OCI-LY1 (cell line): ENCODE data around the gene RLN2.
A peak's percentile ranks its signal among the peaks of the same experiment; 100 is the strongest.
"Not testable (repeated sequence)": the region's sequence is repeated elsewhere in the genome, so short reads cannot be mapped to it uniquely, and the experiment has no call there.

Source experiments
- H2AFZ ChIP-seq: fragments of 200-600 bp; sonication (generic), shearing (Covaris generic); 2 replicates; pipeline ENCODE4 v1.6.0; 2014; ENCODE audit warnings: antibody characterized with exemption, mild to moderate bottlenecking, low read length
- H3F3A ChIP-seq: fragments of 200-600 bp; sonication (generic), shearing (Covaris generic); 2 replicates; pipeline ENCODE4 v1.6.0; 2014; ENCODE audit warnings: mild to moderate bottlenecking, antibody characterized with exemption, low read length, moderate library complexity; ENCODE audit not compliant: insufficient read depth
- H3K27ac ChIP-seq: fragments of 200-600 bp; sonication (generic); 2 replicates; pipeline ENCODE4 v1.5.1; 2014; ENCODE audit warnings: low read length, mixed run types, mild to moderate bottlenecking, low read depth; ENCODE audit not compliant: poor library complexity, severe bottlenecking
- H3K27me3 ChIP-seq: fragments of 200-600 bp; sonication (generic); 2 replicates; pipeline ENCODE4 v1.6.0; 2014; ENCODE audit warnings: antibody characterized with exemption, mild to moderate bottlenecking, low read length, moderate library complexity; ENCODE audit not compliant: insufficient read depth
- H3K36me3 ChIP-seq: fragments of 200-600 bp; sonication (generic); 2 replicates; pipeline ENCODE4 v1.6.1; 2014; ENCODE audit warnings: mild to moderate bottlenecking, antibody characterized with exemption, low read length, moderate library complexity, mixed read lengths; ENCODE audit not compliant: insufficient read depth
- H3K4me1 ChIP-seq: fragments of 200-600 bp; sonication (generic); 2 replicates; pipeline ENCODE4 v1.5.1; 2014; ENCODE audit warnings: mild to moderate bottlenecking, low read length, moderate library complexity; ENCODE audit not compliant: insufficient read depth, severe bottlenecking
- H3K4me2 ChIP-seq: fragments of 200-600 bp; sonication (generic), shearing (Covaris generic); 2 replicates; pipeline ENCODE4 v1.6.1; 2014; ENCODE audit warnings: low read length
- H3K4me3 ChIP-seq: fragments of 200-600 bp; sonication (generic); 2 replicates; pipeline ENCODE4 v1.5.1; 2014; ENCODE audit warnings: low read length, low read depth, mild to moderate bottlenecking, mixed read lengths; ENCODE audit not compliant: poor library complexity, severe bottlenecking
- H3K79me2 ChIP-seq: fragments of 200-600 bp; shearing (Covaris generic); 2 replicates; pipeline ENCODE4 v1.6.1; 2016; ENCODE audit warnings: mixed run types, low read length, mixed read lengths; ENCODE audit not compliant: insufficient read depth
- H3K9ac ChIP-seq: fragments of 200-600 bp; sonication (generic), shearing (Covaris generic); 2 replicates; pipeline ENCODE4 v1.6.1; 2014; ENCODE audit warnings: mild to moderate bottlenecking, low read length, mixed read lengths
- H3K9me2 ChIP-seq: fragments of 200-600 bp; sonication (generic), shearing (Covaris generic); 2 replicates; pipeline ENCODE4 v1.6.1; 2014; ENCODE audit warnings: low read depth, mild to moderate bottlenecking, low read length, mixed read lengths
- H3K9me3 ChIP-seq: fragments of 200-600 bp; shearing (Covaris generic); 2 replicates; pipeline ENCODE4 v1.6.1; 2014; ENCODE audit warnings: low read length, mixed read lengths
- H4K20me1 ChIP-seq: fragments of 200-600 bp; sonication (generic), shearing (Covaris generic); 2 replicates; pipeline ENCODE4 v1.6.0; 2016; ENCODE audit warnings: mild to moderate bottlenecking, low read length; ENCODE audit not compliant: insufficient read depth
- CTCF ChIP-seq: fragments of 200-600 bp; sonication (generic), shearing (Covaris generic); IDR thresholded peaks from 2 replicates; pipeline ENCODE4 v1.5.1; 2017; ENCODE audit warnings: mild to moderate bottlenecking, antibody characterized with exemption, low read length, moderate library complexity, mixed read lengths
- EZH2 ChIP-seq: fragments of 200-600 bp; sonication (generic), shearing (Covaris generic); IDR thresholded peaks from 2 replicates; pipeline ENCODE4 v1.8.0; 2017; ENCODE audit warnings: borderline replicate concordance, mixed run types, mild to moderate bottlenecking, antibody characterized with exemption, low read length, moderate library complexity, mixed read lengths

RLN2 gene

GRCh38 chr9:5321058-5321457 lies 16.5 kb upstream of the RLN2 start:
- Histone ChIP-seq H3K4me1 (no peaks in the 10 kb centered on the region), H3K36me3 (no peaks in the 10 kb centered on the region)

DNA sequence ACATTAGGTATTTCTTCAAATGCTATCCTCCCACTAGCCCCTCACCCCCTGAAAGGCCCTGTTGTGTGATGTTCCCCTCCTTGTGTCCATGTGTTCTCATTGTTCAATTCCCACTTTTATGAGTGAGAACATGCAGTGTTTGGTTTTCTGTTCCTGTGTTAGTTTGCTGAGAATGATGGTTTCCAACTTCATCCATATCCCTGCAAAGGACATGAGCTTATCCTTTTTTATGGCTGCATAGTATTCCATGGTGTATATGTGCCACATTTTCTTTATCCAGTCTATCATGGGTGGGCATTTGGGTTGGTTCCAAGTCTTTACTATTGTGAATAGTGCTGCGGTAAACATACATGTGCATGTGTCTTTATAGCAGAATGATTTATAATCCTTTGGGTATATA lies 11.9 kb upstream of the RLN2 start:
- H3K9me3 ChIP-seq = peaks cover 12% of the 10 kb centered on the region
- H3K9ac ChIP-seq, H3K27me3 ChIP-seq, H4K20me1 ChIP-seq, H3F3A ChIP-seq, H3K4me1 ChIP-seq, H3K9me2 ChIP-seq, H3K79me2 ChIP-seq, H2AFZ ChIP-seq, H3K4me3 ChIP-seq, H3K36me3 ChIP-seq, H3K27ac ChIP-seq, H3K4me2 ChIP-seq: not testable (repeated sequence)

More at GRCh38 chr9:5321058-5321457, 16.5 kb upstream of the RLN2 start:
- Histone ChIP-seq H4K20me1 (no peaks in the 10 kb centered on the region), H3K9me2 (no peaks in the 10 kb centered on the region), H3K9me3 (no peaks in the 10 kb centered on the region), H3K79me2 (no peaks in the 10 kb centered on the region), H3K9ac (no peak overlapping the region), H3K27ac (no peak overlapping the region), H3K4me3 (no peak overlapping the region), H3K4me2 (no peak overlapping the region), H3K27me3 (no peaks in the 10 kb centered on the region), H2AFZ (no peak overlapping the region), H3F3A (no peaks in the 10 kb centered on the region)
- TF ChIP-seq EZH2 (no peak), CTCF (peak; percentile 37; the same call in 1 of the 2 replicates)

GRCh38 chr9:5315187-5315923 lies 10.8 kb upstream of the RLN2 start:
- Histone ChIP-seq H3K9ac (no peak overlapping the region), H3K27ac (no peak overlapping the region), H3K4me2 (no peak overlapping the region), H3K27me3 (no peaks in the 10 kb centered on the region), H4K20me1 (no peaks in the 10 kb centered on the region), H3F3A (no peaks in the 10 kb centered on the region), H3K4me3 (no peak overlapping the region), H3K9me2 (no peaks in the 10 kb centered on the region), H3K36me3 (no peaks in the 10 kb centered on the region; the same call in 1 of the 2 replicates), H3K79me2 (no peaks in the 10 kb centered on the region), H3K4me1 (no peaks in the 10 kb centered on the region), H2AFZ (no peak overlapping the region), H3K9me3 (peaks cover 12% of the 10 kb centered on the region)
- TF ChIP-seq CTCF = no peak
- TF ChIP-seq EZH2 = no peak

DNA sequence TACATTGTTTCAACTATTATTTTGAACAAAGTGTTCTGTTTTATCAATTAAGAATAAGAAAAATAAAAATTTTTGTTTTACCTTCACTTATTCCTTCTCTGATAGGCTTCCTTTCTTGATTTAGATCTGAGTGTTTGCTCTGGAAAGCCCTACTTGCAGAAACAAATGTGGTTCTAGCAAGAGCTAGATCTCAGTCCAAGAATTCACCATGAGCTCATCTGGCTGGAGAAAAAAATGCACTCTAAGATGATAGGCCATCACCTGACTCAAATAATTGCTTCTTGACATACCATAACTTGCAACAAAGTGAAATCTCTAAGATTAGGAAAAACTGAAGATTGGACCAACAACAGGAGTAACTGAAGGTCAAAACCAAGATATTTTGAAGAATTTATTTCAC lies 6.3 kb upstream of the RLN2 start:
- H3K4me2 ChIP-seq = no peak overlapping the region
- no peak overlapping the region for H3K27ac ChIP-seq
- no peaks in the 10 kb centered on the region for H3K79me2 ChIP-seq
- H2AFZ ChIP-seq = no peak overlapping the region
- no peaks in the 10 kb centered on the region for H3K9me2 ChIP-seq
- no peak overlapping the region for H3K9ac ChIP-seq
- no peaks in the 10 kb centered on the region for H3F3A ChIP-seq
- H3K4me1 ChIP-seq = no peaks in the 10 kb centered on the region
- peaks cover 12% of the 10 kb centered on the region for H3K9me3 ChIP-seq
- H3K36me3 ChIP-seq = no peaks in the 10 kb centered on the region; the same call in 1 of the 2 replicates
- H4K20me1 ChIP-seq = no peaks in the 10 kb centered on the region
- TF ChIP-seq EZH2 (no peak), CTCF (no peak)
- H3K27me3 ChIP-seq = no peaks in the 10 kb centered on the region
- H3K4me3 ChIP-seq = no peak overlapping the region
